ENCODE data around the gene LONP2. TPM values are rescaled to one million over a fixed set of nuclear protein-coding genes. Genes with fewer than 3 reads are reported as not detected.

LONP2 gene
- total and polyA plus RNA-seq, 2 of the 13 experiments (the other 11 are each of a cell fraction or from before 2014, with no cell fraction given): 39.2 to 63.3 TPM

- TF ChIP-seq ZBTB37 (CRISPR knock-in tag; IDR thresholded peaks at IDR 0.05) (peak; percentile 46; the same call in 1 of the 2 replicates), BORCS8-MEF2B (CRISPR knock-in tag; IDR thresholded peaks at IDR 0.05) (peak; percentile 45; the same call in 1 of the 2 replicates), HNF1A (IDR thresholded peaks at IDR 0.05; ENCODE audit: low read depth) (no peak), HNF1A (CRISPR knock-in tag; IDR thresholded peaks at IDR 0.05; ENCODE audit: borderline replicate concordance) (no peak), FOSL2 (CRISPR knock-in tag; IDR thresholded peaks at IDR 0.05) (peak; percentile 82), PPARG (CRISPR knock-in tag; conservative IDR thresholded peaks at IDR 0.05) (peak; percentile 53; the same call in 1 of the 2 replicates), GLMP (CRISPR knock-in tag; IDR thresholded peaks at IDR 0.05; ENCODE audit: borderline replicate concordance) (no peak), ZNF333 (CRISPR knock-in tag; IDR thresholded peaks at IDR 0.05; ENCODE audit: borderline replicate concordance) (no peak), ZBTB26 (CRISPR knock-in tag; IDR thresholded peaks at IDR 0.05; ENCODE audit: borderline replicate concordance) (peak; percentile 66; the same call in 1 of the 2 replicates), GABPB1 (CRISPR knock-in tag; IDR thresholded peaks at IDR 0.05) (peak; percentile 75), MYNN (CRISPR knock-in tag; IDR thresholded peaks at IDR 0.05; ENCODE audit: low read depth) (no peak), SOX6 (IDR thresholded peaks at IDR 0.05) (no peak), SOX6 (CRISPR knock-in tag; IDR thresholded peaks at IDR 0.05) (peak; percentile 65), HNRNPUL1 (IDR thresholded peaks at IDR 0.05; ENCODE audit: low read depth, low read length) (no peak), UBTF (CRISPR knock-in tag; IDR thresholded peaks at IDR 0.05) (no peak), SCMH1 (CRISPR knock-in tag; IDR thresholded peaks at IDR 0.05; ENCODE audit: borderline replicate concordance) (no peak), FOXO4 (CRISPR knock-in tag; conservative IDR thresholded peaks at IDR 0.05) (0 out of 2 replicates have a peak, but pooled peaks have one; percentile 73)
Observed at GRCh38 chr16:48235556-48236136, 8.5 kb upstream of the LONP2 start (continued).
